Type B pancreatic cell (in vitro differentiated cells): ENCODE data around the gene NRIP1. TPM values are rescaled to one million over a fixed set of nuclear protein-coding genes. Genes with fewer than 3 reads are reported as not detected.

Experiments used
- DNase-seq: peaks from one replicate; pipeline ENCODE4 v3.0.0; 2021; ENCODE audit warnings: mixed read lengths; ENCODE audit not compliant: unreplicated experiment; ENCODE audit errors: extremely low spot score
- H3K27ac Mint-ChIP-seq: 2 replicates; pipeline ENCODE4 v1.8.0; 2021; ENCODE audit warnings: mild to moderate bottlenecking, mixed read lengths
- H3K27me3 Mint-ChIP-seq: 2 replicates; pipeline ENCODE4 v1.8.0; 2021; ENCODE audit warnings: mixed read lengths
- H3K36me3 Mint-ChIP-seq: 2 replicates; pipeline ENCODE4 v1.8.0; 2021; ENCODE audit warnings: mixed read lengths
- H3K4me1 Mint-ChIP-seq: one replicate; pipeline ENCODE4 v1.8.0; 2021; ENCODE audit warnings: mixed read lengths; ENCODE audit not compliant: unreplicated experiment
- H3K4me3 Mint-ChIP-seq: 2 replicates; pipeline ENCODE4 v1.8.0; 2021; ENCODE audit warnings: mild to moderate bottlenecking, mixed read lengths
- H3K9me3 Mint-ChIP-seq: 2 replicates; pipeline ENCODE4 v1.8.0; 2021; ENCODE audit warnings: mixed read lengths
- total RNA-seq: library from RNA; stranded (reverse); gene quantifications from 2 replicates; pipeline ENCODE4 v1.2.1, GENCODE V29; 2021; ENCODE audit warnings: low replicate concordance
- TF ChIP-seq, protein P1 (sequence below): fragments of 200-600 bp; sonication (generic); conservative IDR thresholded peaks from 2 replicates; pipeline ENCODE4 v1.5.0; 2021; ENCODE audit warnings: antibody characterized with exemption, mild to moderate bottlenecking

The NRIP1 gene
- total RNA-seq, 1 donor from 2014 or later, result 88.6 TPM

GRCh38 chr21:14985306-14985705 lies 79.5 kb downstream of the NRIP1 start:
- Mint-ChIP-seq H3K36me3 (peaks cover 54% of the 10 kb centered on the region), H3K9me3 (peaks cover 16% of the 10 kb centered on the region), H3K4me3 (no peak overlapping the region), H3K27ac (no peak overlapping the region), H3K4me1 (peaks cover 45% of the 10 kb centered on the region), H3K27me3 (no peaks in the 10 kb centered on the region)
- no peak for DNase-seq
- TF ChIP-seq, protein P1, sequence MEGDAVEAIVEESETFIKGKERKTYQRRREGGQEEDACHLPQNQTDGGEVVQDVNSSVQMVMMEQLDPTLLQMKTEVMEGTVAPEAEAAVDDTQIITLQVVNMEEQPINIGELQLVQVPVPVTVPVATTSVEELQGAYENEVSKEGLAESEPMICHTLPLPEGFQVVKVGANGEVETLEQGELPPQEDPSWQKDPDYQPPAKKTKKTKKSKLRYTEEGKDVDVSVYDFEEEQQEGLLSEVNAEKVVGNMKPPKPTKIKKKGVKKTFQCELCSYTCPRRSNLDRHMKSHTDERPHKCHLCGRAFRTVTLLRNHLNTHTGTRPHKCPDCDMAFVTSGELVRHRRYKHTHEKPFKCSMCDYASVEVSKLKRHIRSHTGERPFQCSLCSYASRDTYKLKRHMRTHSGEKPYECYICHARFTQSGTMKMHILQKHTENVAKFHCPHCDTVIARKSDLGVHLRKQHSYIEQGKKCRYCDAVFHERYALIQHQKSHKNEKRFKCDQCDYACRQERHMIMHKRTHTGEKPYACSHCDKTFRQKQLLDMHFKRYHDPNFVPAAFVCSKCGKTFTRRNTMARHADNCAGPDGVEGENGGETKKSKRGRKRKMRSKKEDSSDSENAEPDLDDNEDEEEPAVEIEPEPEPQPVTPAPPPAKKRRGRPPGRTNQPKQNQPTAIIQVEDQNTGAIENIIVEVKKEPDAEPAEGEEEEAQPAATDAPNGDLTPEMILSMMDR, result no peak

- TF ChIP-seq, protein P1, result no peak
- peaks cover 30% of the 10 kb centered on the region for H3K4me1 Mint-ChIP-seq
- H3K27me3 Mint-ChIP-seq, result no peaks in the 10 kb centered on the region
- H3K27ac Mint-ChIP-seq, result no peak overlapping the region
- no peak overlapping the region for H3K4me3 Mint-ChIP-seq
- DNase-seq, result no peak
- peaks cover 43% of the 10 kb centered on the region for H3K36me3 Mint-ChIP-seq
- peaks cover 16% of the 10 kb centered on the region for H3K9me3 Mint-ChIP-seq
Observed at GRCh38 chr21:14982336-14982735, 82.5 kb downstream of the NRIP1 start.

- Mint-ChIP-seq H3K36me3 (peaks cover 39% of the 10 kb centered on the region), H3K4me1 (peaks cover 25% of the 10 kb centered on the region), H3K9me3 (peaks cover 16% of the 10 kb centered on the region), H3K4me3 (no peak overlapping the region), H3K27ac (no peak overlapping the region), H3K27me3 (no peaks in the 10 kb centered on the region)
- TF ChIP-seq, protein P1, result no peak
- no peak for DNase-seq
Observed at GRCh38 chr21:14981246-14981645, 83.6 kb downstream of the NRIP1 start.

DNA sequence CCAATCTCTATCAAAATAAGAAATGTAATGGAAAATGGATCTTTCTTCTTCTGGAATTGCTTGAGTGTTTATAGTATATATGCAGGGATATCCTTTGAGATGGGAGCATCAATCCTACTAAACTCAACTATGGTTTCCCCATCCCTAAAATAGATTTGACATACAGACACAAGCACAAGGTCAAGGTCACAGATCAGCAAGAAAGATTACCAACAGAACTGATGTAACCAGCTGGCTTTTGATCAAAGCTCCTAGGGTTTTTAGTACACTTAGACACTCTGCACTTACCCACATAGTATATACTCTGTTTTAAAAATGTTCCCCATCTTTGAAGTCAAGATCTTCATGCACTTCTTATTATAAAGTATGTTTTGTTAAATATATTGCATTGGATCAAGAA lies 85.5 kb downstream of the NRIP1 start:
- Mint-ChIP-seq H3K27ac (no peak overlapping the region), H3K4me1 (peaks cover 20% of the 10 kb centered on the region), H3K27me3 (no peaks in the 10 kb centered on the region), H3K9me3 (peaks cover 16% of the 10 kb centered on the region), H3K4me3 (no peak overlapping the region), H3K36me3 (peaks cover 33% of the 10 kb centered on the region)
- TF ChIP-seq, protein P1, result no peak
- no peak for DNase-seq

GRCh38 chr21:14977814-14978213 lies 87.0 kb downstream of the NRIP1 start:
- DNase-seq, result no peak
- H3K27me3 Mint-ChIP-seq, result no peaks in the 10 kb centered on the region
- H3K36me3 Mint-ChIP-seq, result peaks cover 22% of the 10 kb centered on the region
- TF ChIP-seq, protein P1, result no peak
- peaks cover 11% of the 10 kb centered on the region for H3K4me1 Mint-ChIP-seq
- peaks cover 3% of the 10 kb centered on the region for H3K9me3 Mint-ChIP-seq
- no peak overlapping the region for H3K27ac Mint-ChIP-seq
- no peak overlapping the region for H3K4me3 Mint-ChIP-seq
